Vagina (tissue), 2 donors: ENCODE results near the gene LEKR1. TPM values are rescaled to one million over a fixed set of nuclear protein-coding genes. Genes with fewer than 3 reads are reported as not detected.
"Not testable (repeated sequence)": the region's sequence is repeated elsewhere in the genome, so short reads cannot be mapped to it uniquely, and the experiment has no call there.

Source experiments
- DNase-seq, 2 donors: peaks; one replicate each; pipeline ENCODE4 v3.0.0-alpha.2; 2017; ENCODE audit errors: extremely low spot score in 2 of 2
- H3K27ac ChIP-seq: fragments of 200-600 bp; sonication (generic); one replicate; pipeline ENCODE4 v1.5.1; 2019
- H3K27me3 ChIP-seq: fragments of 200-600 bp; sonication (generic); one replicate; pipeline ENCODE4 v1.5.1; 2019
- H3K36me3 ChIP-seq, 2 donors: fragments of 200-600 bp; sonication (generic); one replicate each; pipeline ENCODE4 v1.5.1; 2017 to 2019
- H3K4me1 ChIP-seq: fragments of 200-600 bp; sonication (generic); one replicate; pipeline ENCODE4 v1.5.1; 2019
- H3K4me3 ChIP-seq, 2 donors: fragments of 200-600 bp; sonication (generic); 1 replicate in 1 of 2; 2 replicates in 1 of 2; pipeline ENCODE4 v1.5.1; 2016 to 2019
- H3K9me3 ChIP-seq: fragments of 200-600 bp; sonication (generic); one replicate; pipeline ENCODE4 v1.5.1; 2019
- POLR2A ChIP-seq, 2 donors: fragments of 450-650 bp; IDR thresholded peaks; one replicate each; pipeline ENCODE4 v1.6.1; 2017; ENCODE audit warnings: antibody characterized with exemption in 2 of 2, mild to moderate bottlenecking in 2 of 2, moderate library complexity in 2 of 2
- POLR2AphosphoS5 ChIP-seq, 2 donors: sonication (generic); formaldehyde crosslinking; IDR thresholded peaks; one replicate each; pipeline ENCODE4 v1.9.0; 2017; ENCODE audit warnings: antibody characterized with exemption in 2 of 2, mild to moderate bottlenecking in 2 of 2, low read depth in 1 of 2; ENCODE audit not compliant: insufficient read depth in 1 of 2
- intact Hi-C: fragments of 100-400 bp; cut with DNase I; formaldehyde crosslinking; loops from one replicate; pipeline ENCODE4 v1.15.1; 2023
- total RNA-seq: library from RNA; depleted of rRNA; stranded (reverse); fragments of >200 nt; gene quantifications from one replicate; pipeline ENCODE4 v1.2.3, GENCODE V29; 2016
- TF ChIP-seq, protein P1 (sequence below), 3 experiments: fragments of 450-650 bp in 2 of 3; fragments of 200-600 bp in 1 of 3; sonication (generic) in 1 of 3; IDR thresholded peaks; one replicate each; pipeline ENCODE4 v1.5.1; 2017 to 2019; ENCODE audit warnings: antibody characterized with exemption in 3 of 3, mild to moderate bottlenecking in 2 of 3, moderate library complexity in 2 of 3

LEKR1 gene
- total RNA-seq, 1 donor from 2014 or later = not detected

- DNase-seq = no peak
- no peak overlapping the region for H3K27ac ChIP-seq
- TF ChIP-seq, protein P1, sequence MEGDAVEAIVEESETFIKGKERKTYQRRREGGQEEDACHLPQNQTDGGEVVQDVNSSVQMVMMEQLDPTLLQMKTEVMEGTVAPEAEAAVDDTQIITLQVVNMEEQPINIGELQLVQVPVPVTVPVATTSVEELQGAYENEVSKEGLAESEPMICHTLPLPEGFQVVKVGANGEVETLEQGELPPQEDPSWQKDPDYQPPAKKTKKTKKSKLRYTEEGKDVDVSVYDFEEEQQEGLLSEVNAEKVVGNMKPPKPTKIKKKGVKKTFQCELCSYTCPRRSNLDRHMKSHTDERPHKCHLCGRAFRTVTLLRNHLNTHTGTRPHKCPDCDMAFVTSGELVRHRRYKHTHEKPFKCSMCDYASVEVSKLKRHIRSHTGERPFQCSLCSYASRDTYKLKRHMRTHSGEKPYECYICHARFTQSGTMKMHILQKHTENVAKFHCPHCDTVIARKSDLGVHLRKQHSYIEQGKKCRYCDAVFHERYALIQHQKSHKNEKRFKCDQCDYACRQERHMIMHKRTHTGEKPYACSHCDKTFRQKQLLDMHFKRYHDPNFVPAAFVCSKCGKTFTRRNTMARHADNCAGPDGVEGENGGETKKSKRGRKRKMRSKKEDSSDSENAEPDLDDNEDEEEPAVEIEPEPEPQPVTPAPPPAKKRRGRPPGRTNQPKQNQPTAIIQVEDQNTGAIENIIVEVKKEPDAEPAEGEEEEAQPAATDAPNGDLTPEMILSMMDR (IDR thresholded peaks at IDR 0.05) = no peak
- no peak for TF ChIP-seq POLR2AphosphoS5 (IDR thresholded peaks at IDR 0.05; ENCODE audit: insufficient read depth in 1 of 2, low read depth in 1 of 2)
- TF ChIP-seq POLR2A (IDR thresholded peaks at IDR 0.05) = no peak
- H3K4me3 ChIP-seq = no peak overlapping the region
- no peaks in the 10 kb centered on the region for H3K9me3 ChIP-seq
- intact Hi-C loops = no loop called here
- H3K36me3 ChIP-seq = no peaks in the 10 kb centered on the region
- no peaks in the 10 kb centered on the region for H3K27me3 ChIP-seq
- no peaks in the 10 kb centered on the region for H3K4me1 ChIP-seq
Observed at GRCh38 chr3:156795890-156796481, 30.2 kb upstream of the LEKR1 start.

DNA sequence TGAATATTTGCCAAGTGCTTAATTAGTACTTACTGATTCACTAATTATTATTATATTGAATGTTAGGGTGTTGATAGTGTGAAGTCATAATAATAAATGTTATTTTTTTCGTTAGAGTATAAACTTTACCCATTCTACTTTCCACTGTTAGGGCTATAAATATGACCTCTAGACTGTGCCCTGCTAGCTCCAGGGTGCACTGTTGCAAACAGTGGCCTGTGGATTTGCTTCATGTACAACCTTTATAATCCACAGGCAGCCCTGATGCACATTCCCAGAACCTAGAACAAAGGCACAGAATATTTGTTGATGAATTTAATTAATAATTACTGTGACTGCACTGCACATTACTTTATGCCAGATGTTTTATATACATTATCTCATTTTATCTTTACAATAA is 28.8 kb upstream of the LEKR1 start:
- no peak for TF ChIP-seq POLR2AphosphoS5 (IDR thresholded peaks at IDR 0.05; ENCODE audit: insufficient read depth in 1 of 2, low read depth in 1 of 2)
- no peak for TF ChIP-seq POLR2A (IDR thresholded peaks at IDR 0.05)
- TF ChIP-seq, protein P1 (IDR thresholded peaks at IDR 0.05) = no peak
- Histone ChIP-seq H3K9me3 (no peaks in the 10 kb centered on the region), H3K4me3 (no peak overlapping the region), H3K27ac (no peak overlapping the region), H3K4me1 (no peaks in the 10 kb centered on the region), H3K27me3 (no peaks in the 10 kb centered on the region), H3K36me3 (no peaks in the 10 kb centered on the region)
- DNase-seq = no peak
- intact Hi-C loops = no loop called here

DNA sequence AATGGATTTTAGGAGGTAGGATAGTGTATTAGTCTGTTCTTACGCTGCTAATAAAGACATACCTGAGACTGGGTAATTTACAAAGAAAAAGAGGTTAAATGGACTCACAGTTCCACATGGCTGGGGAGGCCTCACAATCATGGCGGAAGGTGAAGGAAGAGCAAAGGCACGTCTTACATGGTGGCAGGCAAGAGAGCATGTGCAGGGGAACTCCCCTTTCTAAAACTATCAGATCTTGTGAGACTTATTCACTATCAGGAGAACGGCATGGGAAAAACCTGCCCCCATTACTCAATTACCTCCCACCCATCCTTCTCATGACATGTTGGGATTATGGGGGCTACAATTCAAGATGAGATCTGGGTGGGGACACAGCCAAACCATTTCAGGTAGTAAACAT is 25.9 kb upstream of the LEKR1 start:
- DNase-seq, H3K27me3 ChIP-seq, H3K9me3 ChIP-seq, H3K36me3 ChIP-seq, H3K4me1 ChIP-seq, intact Hi-C loops, H3K27ac ChIP-seq, H3K4me3 ChIP-seq: not testable (repeated sequence)

DNA sequence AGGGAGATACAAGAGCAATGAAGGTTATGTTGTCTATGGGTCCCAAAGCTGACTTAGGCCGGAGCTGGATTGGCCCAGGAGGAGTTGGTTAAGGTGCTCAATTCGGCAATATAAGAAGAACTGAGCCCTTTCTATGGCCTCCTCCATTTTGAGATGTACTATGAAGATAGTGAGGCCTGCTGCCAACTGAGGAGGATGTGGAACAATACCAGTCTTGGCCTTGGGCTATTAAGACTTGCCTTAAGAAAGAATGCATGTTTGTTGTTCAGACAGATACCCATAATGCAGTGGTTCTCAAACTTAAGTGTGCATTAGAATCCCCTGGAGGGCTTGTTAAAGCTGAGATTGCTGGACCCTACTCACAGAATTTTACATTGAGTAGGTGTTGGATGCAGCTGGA is 24.4 kb upstream of the LEKR1 start:
- intact Hi-C loops = no loop called here
- Histone ChIP-seq H3K4me3 (no peak overlapping the region), H3K27me3 (no peaks in the 10 kb centered on the region), H3K4me1 (no peaks in the 10 kb centered on the region), H3K36me3 (no peaks in the 10 kb centered on the region), H3K27ac (no peak overlapping the region), H3K9me3 (no peaks in the 10 kb centered on the region)
- TF ChIP-seq, protein P1 (IDR thresholded peaks at IDR 0.05) = no peak
- TF ChIP-seq POLR2A (IDR thresholded peaks at IDR 0.05) (no peak), POLR2AphosphoS5 (IDR thresholded peaks at IDR 0.05; ENCODE audit: insufficient read depth in 1 of 2, low read depth in 1 of 2) (no peak)
- no peak for DNase-seq

GRCh38 chr3:156802821-156803606 is 23.1 kb upstream of the LEKR1 start:
- no peaks in the 10 kb centered on the region for H3K4me1 ChIP-seq
- no peak overlapping the region for H3K27ac ChIP-seq
- no peaks in the 10 kb centered on the region for H3K9me3 ChIP-seq
- intact Hi-C loops = no loop called here
- H3K27me3 ChIP-seq = no peaks in the 10 kb centered on the region
- no peaks in the 10 kb centered on the region for H3K36me3 ChIP-seq
- H3K4me3 ChIP-seq = no peak overlapping the region
- no peak for DNase-seq
- TF ChIP-seq, protein P1 (IDR thresholded peaks at IDR 0.05) = no peak
- no peak for TF ChIP-seq POLR2AphosphoS5 (IDR thresholded peaks at IDR 0.05; ENCODE audit: insufficient read depth in 1 of 2, low read depth in 1 of 2)
- TF ChIP-seq POLR2A (IDR thresholded peaks at IDR 0.05) = no peak
